ENCODE measurements around the gene TTLL10. TPM values are rescaled to one million over a fixed set of nuclear protein-coding genes. Genes with fewer than 3 reads are reported as not detected.

TTLL10 gene
- polyA plus RNA-seq, 1 donor (not counting 4 experiments of a cell fraction or from before 2014, with no cell fraction given), result not detected

DNA sequence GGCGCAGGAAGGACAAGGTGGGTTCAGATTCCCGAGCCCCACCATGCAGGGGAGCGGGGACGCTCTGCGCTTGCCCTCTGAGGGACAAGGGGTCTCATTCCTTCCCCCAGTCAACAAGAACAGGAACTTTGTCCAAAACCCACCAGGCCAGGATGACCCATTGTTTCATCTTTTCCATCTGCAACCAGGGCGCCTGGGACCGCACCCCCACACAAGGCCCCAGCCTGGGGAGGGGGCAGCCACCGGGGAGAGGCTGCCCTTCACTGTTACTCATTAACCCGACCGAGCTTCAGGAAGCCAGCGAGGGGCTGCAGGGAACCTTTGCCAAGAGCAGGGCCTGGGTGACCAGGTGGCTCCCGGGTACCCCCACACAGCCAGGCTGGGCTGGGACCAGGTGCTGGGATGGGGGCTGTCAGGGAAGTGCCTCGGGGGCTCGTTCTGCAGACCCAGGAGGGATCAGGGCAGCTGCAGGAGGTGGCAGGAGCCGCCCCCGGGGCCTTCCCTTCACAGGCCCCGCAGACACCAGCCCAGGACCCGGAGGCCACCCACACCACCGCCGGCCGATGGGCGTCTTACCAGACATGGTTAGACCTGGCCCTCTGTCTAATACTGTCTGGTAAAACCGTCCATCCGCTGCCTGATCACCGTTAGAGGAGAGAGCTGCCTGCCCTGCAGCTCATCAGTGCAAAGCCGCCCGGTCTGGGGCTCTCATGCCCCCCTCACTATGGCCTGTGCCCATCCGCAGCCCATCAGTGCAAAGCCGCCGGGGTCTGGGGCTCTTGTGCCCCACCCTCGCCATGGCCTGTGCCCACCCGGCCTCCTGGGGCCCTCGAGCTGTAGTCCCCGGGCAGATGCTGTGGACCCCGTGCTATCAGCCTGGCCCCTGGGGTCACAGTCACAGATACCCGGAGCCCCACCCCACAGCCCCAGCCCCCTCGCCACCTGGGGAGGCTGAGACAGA, 4.9 kb upstream of the TTLL10 start:
- FAIRE-seq, result no peak

DNA sequence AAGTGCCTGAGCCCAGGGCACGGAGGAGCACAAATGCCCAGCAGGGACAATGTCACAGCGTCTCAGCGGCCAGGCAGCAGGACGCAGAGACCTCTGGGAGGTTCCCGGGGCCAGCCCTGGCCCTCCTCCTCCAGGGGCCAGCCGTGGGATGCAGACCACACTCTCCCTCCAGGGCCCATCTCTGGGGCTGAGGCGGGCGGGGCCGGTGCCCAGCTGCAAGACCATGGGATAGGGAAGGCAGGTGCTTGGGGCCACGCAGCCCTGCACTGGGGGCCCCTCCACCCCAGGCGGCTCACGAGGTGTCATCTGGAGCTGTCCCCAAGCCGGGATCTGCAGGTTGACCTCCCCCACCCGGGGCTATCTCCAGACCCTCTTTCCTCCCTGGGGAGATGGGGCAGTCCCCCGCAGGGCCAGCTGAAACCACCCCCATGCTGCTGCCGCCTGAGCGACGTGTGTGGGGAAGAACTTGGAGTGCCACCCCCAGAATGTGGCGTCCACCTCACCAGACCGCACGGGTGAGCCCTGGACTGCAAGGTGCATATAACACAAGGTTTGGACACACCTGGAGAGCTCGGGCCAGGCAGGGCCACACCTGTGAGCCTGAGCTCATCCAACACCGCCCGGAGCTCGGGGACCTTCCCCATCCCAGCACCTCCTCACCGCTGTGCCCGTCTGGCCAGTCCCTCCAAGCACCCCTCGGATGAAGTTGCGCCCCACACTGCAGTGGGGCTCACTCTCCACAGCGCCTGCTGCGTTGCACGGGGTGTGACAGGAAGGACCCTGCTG, 4.1 kb upstream of the TTLL10 start:
- dilution Hi-C loops (cut with MboI; ENCODE audit: extremely low pct_ligation_motif_present, low sequenced_read_pairs), result no loop called here
- H4K20me1 ChIP-seq (ENCODE audit: control insufficient read depth, extremely low read depth, insufficient read depth, low read length), result peaks cover 7% of the 10 kb centered on the region
- peaks cover 0 to 7% of the 10 kb centered on the region in 2 experiments for H3K36me3 ChIP-seq (ENCODE audit: control insufficient read depth in 2 of 2, extremely low read depth in 1 of 2, insufficient read depth in 2 of 2, low read length in 2 of 2)
- DNase-seq (ENCODE audit: low read depth, low spot score) (no peak), FAIRE-seq (no peak)
- peaks cover 11% of the 10 kb centered on the region for H3K4me1 ChIP-seq (ENCODE audit: control insufficient read depth, extremely low read depth, insufficient read depth, low read length)
- no peaks in the 10 kb centered on the region for H3K9me1 ChIP-seq (ENCODE audit: control insufficient read depth, extremely low read depth, insufficient read depth, low read length)
- no peak overlapping the region for H3K9ac ChIP-seq (ENCODE audit: control insufficient read depth, extremely low read depth, insufficient read depth, low read length)
- H3K27me3 ChIP-seq (ENCODE audit: control insufficient read depth, extremely low read depth, insufficient read depth, low read length), result no peaks in the 10 kb centered on the region
- no peak overlapping the region for H3K4me3 ChIP-seq (ENCODE audit: control insufficient read depth in 2 of 3, extremely low read depth in 1 of 3, insufficient read depth in 2 of 3, low read depth in 1 of 3, low read length in 3 of 3)
- TF ChIP-seq, protein P1, sequence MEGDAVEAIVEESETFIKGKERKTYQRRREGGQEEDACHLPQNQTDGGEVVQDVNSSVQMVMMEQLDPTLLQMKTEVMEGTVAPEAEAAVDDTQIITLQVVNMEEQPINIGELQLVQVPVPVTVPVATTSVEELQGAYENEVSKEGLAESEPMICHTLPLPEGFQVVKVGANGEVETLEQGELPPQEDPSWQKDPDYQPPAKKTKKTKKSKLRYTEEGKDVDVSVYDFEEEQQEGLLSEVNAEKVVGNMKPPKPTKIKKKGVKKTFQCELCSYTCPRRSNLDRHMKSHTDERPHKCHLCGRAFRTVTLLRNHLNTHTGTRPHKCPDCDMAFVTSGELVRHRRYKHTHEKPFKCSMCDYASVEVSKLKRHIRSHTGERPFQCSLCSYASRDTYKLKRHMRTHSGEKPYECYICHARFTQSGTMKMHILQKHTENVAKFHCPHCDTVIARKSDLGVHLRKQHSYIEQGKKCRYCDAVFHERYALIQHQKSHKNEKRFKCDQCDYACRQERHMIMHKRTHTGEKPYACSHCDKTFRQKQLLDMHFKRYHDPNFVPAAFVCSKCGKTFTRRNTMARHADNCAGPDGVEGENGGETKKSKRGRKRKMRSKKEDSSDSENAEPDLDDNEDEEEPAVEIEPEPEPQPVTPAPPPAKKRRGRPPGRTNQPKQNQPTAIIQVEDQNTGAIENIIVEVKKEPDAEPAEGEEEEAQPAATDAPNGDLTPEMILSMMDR (optimal IDR thresholded peaks at IDR 0.05 in 1 of 3, IDR thresholded peaks at IDR 0.05 in 1 of 3, conservative IDR thresholded peaks at IDR 0.05 in 1 of 3; ENCODE audit: extremely low read depth in 1 of 3, insufficient read depth in 2 of 3, low read length in 3 of 3), result no peak
- no peak for TF ChIP-seq EZH2 (IDR thresholded peaks at IDR 0.05; ENCODE audit: low read length)
- H3K4me2 ChIP-seq (ENCODE audit: control insufficient read depth, extremely low read depth, insufficient read depth, low read depth, low read length), result no peak overlapping the region
- H3K79me2 ChIP-seq (ENCODE audit: control insufficient read depth, insufficient read depth, low read length), result peaks cover 36% of the 10 kb centered on the region
- H3K9me3 ChIP-seq (ENCODE audit: control insufficient read depth, low read depth, low read length), result no peaks in the 10 kb centered on the region
- H2AFZ ChIP-seq (ENCODE audit: control insufficient read depth, low read length), result no peak overlapping the region
- H3K27ac ChIP-seq (ENCODE audit: control insufficient read depth, insufficient read depth, low read length), result no peak overlapping the region

More for the DNA sequence above, 4.9 kb upstream of the TTLL10 start:
- Histone ChIP-seq H2AFZ (ENCODE audit: control insufficient read depth, low read length) (no peak overlapping the region), H3K9me3 (ENCODE audit: control insufficient read depth, low read depth, low read length) (no peaks in the 10 kb centered on the region), H3K9ac (ENCODE audit: control insufficient read depth, extremely low read depth, insufficient read depth, low read length) (no peak overlapping the region), H3K79me2 (ENCODE audit: control insufficient read depth, insufficient read depth, low read length) (peaks cover 45% of the 10 kb centered on the region), H3K27me3 (ENCODE audit: control insufficient read depth, extremely low read depth, insufficient read depth, low read length) (no peaks in the 10 kb centered on the region), H3K4me3 (ENCODE audit: control insufficient read depth in 2 of 3, extremely low read depth in 1 of 3, insufficient read depth in 2 of 3, low read depth in 1 of 3, low read length in 3 of 3) (no peak overlapping the region), H3K36me3 (ENCODE audit: control insufficient read depth in 2 of 2, extremely low read depth in 1 of 2, insufficient read depth in 2 of 2, low read length in 2 of 2) (peaks cover 0 to 7% of the 10 kb centered on the region in 2 experiments), H3K27ac (ENCODE audit: control insufficient read depth, insufficient read depth, low read length) (no peak overlapping the region), H3K4me2 (ENCODE audit: control insufficient read depth, extremely low read depth, insufficient read depth, low read depth, low read length) (no peak overlapping the region), H3K4me1 (ENCODE audit: control insufficient read depth, extremely low read depth, insufficient read depth, low read length) (peaks cover 11% of the 10 kb centered on the region), H4K20me1 (ENCODE audit: control insufficient read depth, extremely low read depth, insufficient read depth, low read length) (peaks cover 7% of the 10 kb centered on the region), H3K9me1 (ENCODE audit: control insufficient read depth, extremely low read depth, insufficient read depth, low read length) (no peaks in the 10 kb centered on the region)
- dilution Hi-C loops (cut with MboI; ENCODE audit: extremely low pct_ligation_motif_present, low sequenced_read_pairs), result no loop called here
- DNase-seq (ENCODE audit: low read depth, low spot score), result no peak
- TF ChIP-seq EZH2 (IDR thresholded peaks at IDR 0.05; ENCODE audit: low read length), result no peak
- TF ChIP-seq, protein P1 (optimal IDR thresholded peaks at IDR 0.05 in 1 of 3, IDR thresholded peaks at IDR 0.05 in 1 of 3, conservative IDR thresholded peaks at IDR 0.05 in 1 of 3; ENCODE audit: extremely low read depth in 1 of 3, insufficient read depth in 2 of 3, low read length in 3 of 3), result no peak

Measured in keratinocyte (primary cell).